Smooth muscle cell (in vitro differentiated cells): ENCODE data around the gene LOC128125822.

ENCODE experiments used
- DNase-seq: peaks from one replicate; lab custom pipeline; 2025; ENCODE audit not compliant: unreplicated experiment; lab: John Stamatoyannopoulos, UW
- H2AFZ ChIP-seq: fragments of 200-600 bp; sonication (generic); 2 replicates; pipeline ENCODE4 v1.6.0; 2016; ENCODE audit warnings: antibody characterized with exemption, low read depth, mild to moderate bottlenecking
- H3F3A ChIP-seq: fragments of 200-600 bp; sonication (generic); 2 replicates; pipeline ENCODE4 v1.6.0; 2017; ENCODE audit warnings: antibody characterized with exemption, low read depth
- H3K27ac ChIP-seq: fragments of 200-600 bp; sonication (generic); 2 replicates; pipeline ENCODE4 v1.5.1; 2016; ENCODE audit warnings: low read depth, mild to moderate bottlenecking
- H3K27me3 ChIP-seq: fragments of 200-600 bp; sonication (generic); 2 replicates; pipeline ENCODE4 v1.6.1; 2016; ENCODE audit warnings: low read depth, mild to moderate bottlenecking
- H3K36me3 ChIP-seq: fragments of 200-600 bp; sonication (generic); 2 replicates; pipeline ENCODE4 v1.5.1; 2016; ENCODE audit warnings: low read depth
- H3K4me1 ChIP-seq: fragments of 200-600 bp; sonication (generic); 2 replicates; pipeline ENCODE4 v1.5.1; 2016; ENCODE audit warnings: low read depth
- H3K4me2 ChIP-seq: fragments of 200-600 bp; sonication (generic); 2 replicates; pipeline ENCODE4 v1.6.0; 2016; ENCODE audit warnings: mild to moderate bottlenecking
- H3K4me3 ChIP-seq: fragments of 200-600 bp; sonication (generic); 2 replicates; pipeline ENCODE4 v1.5.1; 2016; ENCODE audit warnings: mild to moderate bottlenecking
- H3K79me2 ChIP-seq: fragments of 200-600 bp; sonication (generic); 2 replicates; pipeline ENCODE4 v1.6.0; 2016; ENCODE audit warnings: low read depth, mild to moderate bottlenecking
- H3K9ac ChIP-seq: fragments of 200-600 bp; sonication (generic); 2 replicates; pipeline ENCODE4 v1.6.0; 2016; ENCODE audit warnings: low read depth
- H3K9me3 ChIP-seq: fragments of 200-600 bp; sonication (generic); replicated peaks from 2 replicates; pipeline ENCODE4 v1.5.1; 2016; ENCODE audit warnings: low read depth
- H4K20me1 ChIP-seq: fragments of 200-600 bp; sonication (generic); 2 replicates; pipeline ENCODE4 v1.6.0; 2016; ENCODE audit warnings: low read depth
- WGBS: methylation state at CpG from one replicate; pipeline ENCODE4 v1.1.7; 2016; ENCODE audit warnings: low lambda C conversion rate; 5-methylcytosine and 5-hydroxymethylcytosine counted together
- TF ChIP-seq, protein P1 (sequence below): fragments of 200-600 bp; sonication (generic); IDR thresholded peaks from 2 replicates; pipeline ENCODE4 v1.5.1; 2017; ENCODE audit warnings: borderline replicate concordance, mild to moderate bottlenecking, antibody characterized with exemption; ENCODE audit not compliant: insufficient read depth, poor library complexity, severe bottlenecking

Gene LOC128125822

DNA sequence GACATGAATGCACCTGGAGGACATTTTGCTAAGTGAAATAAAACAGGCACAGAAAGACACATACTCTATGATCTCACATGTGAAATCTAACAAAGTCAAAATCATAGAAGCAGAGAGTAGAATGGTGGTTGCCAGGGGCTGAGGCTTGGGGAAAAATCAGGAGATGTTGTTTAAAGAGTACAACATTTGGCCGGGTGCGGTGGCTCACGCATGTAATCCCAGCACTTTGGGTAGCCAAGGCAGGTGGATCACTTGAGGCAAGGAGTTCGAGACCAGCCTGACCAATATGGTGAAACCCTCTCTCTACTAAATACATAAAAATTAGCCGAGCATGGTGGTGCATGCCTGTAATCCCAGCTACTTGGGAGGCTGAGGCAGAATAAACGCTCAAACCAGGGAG is 26.0 kb upstream of the LOC128125822 start:
- no peak overlapping the region for H3K4me3 ChIP-seq
- no peak overlapping the region for H2AFZ ChIP-seq
- no peaks in the 10 kb centered on the region for H4K20me1 ChIP-seq
- H3K27ac ChIP-seq: no peak overlapping the region
- no peak for DNase-seq
- H3K9ac ChIP-seq: no peak overlapping the region
- no peaks in the 10 kb centered on the region for H3K9me3 ChIP-seq
- no peaks in the 10 kb centered on the region for H3K36me3 ChIP-seq
- H3F3A ChIP-seq: no peaks in the 10 kb centered on the region
- H3K27me3 ChIP-seq: no peaks in the 10 kb centered on the region
- no peaks in the 10 kb centered on the region for H3K79me2 ChIP-seq
- no peak overlapping the region for H3K4me2 ChIP-seq
- no peaks in the 10 kb centered on the region for H3K4me1 ChIP-seq
- TF ChIP-seq, protein P1, sequence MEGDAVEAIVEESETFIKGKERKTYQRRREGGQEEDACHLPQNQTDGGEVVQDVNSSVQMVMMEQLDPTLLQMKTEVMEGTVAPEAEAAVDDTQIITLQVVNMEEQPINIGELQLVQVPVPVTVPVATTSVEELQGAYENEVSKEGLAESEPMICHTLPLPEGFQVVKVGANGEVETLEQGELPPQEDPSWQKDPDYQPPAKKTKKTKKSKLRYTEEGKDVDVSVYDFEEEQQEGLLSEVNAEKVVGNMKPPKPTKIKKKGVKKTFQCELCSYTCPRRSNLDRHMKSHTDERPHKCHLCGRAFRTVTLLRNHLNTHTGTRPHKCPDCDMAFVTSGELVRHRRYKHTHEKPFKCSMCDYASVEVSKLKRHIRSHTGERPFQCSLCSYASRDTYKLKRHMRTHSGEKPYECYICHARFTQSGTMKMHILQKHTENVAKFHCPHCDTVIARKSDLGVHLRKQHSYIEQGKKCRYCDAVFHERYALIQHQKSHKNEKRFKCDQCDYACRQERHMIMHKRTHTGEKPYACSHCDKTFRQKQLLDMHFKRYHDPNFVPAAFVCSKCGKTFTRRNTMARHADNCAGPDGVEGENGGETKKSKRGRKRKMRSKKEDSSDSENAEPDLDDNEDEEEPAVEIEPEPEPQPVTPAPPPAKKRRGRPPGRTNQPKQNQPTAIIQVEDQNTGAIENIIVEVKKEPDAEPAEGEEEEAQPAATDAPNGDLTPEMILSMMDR: no peak
- WGBS: 92% methylated on average over 6 of the region's 6 CpGs

DNA sequence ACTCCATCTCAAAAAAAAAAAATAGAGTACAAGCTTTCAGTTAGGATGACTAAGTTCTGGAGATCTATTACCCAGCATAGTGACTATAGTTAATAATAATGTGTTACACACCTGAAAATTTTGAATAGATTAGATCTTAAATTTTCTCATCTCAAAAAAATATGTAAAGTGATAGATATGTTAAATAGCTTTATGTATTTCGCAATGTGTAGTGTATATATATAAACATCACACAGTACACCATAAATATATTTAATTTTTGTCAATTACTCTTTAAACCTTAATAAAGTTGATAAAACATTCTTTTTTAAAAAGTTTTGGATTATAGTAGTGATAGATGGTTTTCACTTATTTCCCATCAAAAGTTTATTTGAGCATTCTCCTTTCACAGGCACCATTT is 25.6 kb upstream of the LOC128125822 start:
- no peaks in the 10 kb centered on the region for H4K20me1 ChIP-seq
- no peak overlapping the region for H3K9ac ChIP-seq
- H3K4me2 ChIP-seq: no peak overlapping the region
- H3K4me3 ChIP-seq: no peak overlapping the region
- no peaks in the 10 kb centered on the region for H3K79me2 ChIP-seq
- H3K4me1 ChIP-seq: no peaks in the 10 kb centered on the region
- H3K36me3 ChIP-seq: no peaks in the 10 kb centered on the region
- H3K9me3 ChIP-seq: no peaks in the 10 kb centered on the region
- no peaks in the 10 kb centered on the region for H3F3A ChIP-seq
- H2AFZ ChIP-seq: no peak overlapping the region
- DNase-seq: no peak
- TF ChIP-seq, protein P1: no peak
- 86% methylated on average over 1 of the region's 1 CpG for WGBS
- no peak overlapping the region for H3K27ac ChIP-seq
- H3K27me3 ChIP-seq: no peaks in the 10 kb centered on the region

DNA sequence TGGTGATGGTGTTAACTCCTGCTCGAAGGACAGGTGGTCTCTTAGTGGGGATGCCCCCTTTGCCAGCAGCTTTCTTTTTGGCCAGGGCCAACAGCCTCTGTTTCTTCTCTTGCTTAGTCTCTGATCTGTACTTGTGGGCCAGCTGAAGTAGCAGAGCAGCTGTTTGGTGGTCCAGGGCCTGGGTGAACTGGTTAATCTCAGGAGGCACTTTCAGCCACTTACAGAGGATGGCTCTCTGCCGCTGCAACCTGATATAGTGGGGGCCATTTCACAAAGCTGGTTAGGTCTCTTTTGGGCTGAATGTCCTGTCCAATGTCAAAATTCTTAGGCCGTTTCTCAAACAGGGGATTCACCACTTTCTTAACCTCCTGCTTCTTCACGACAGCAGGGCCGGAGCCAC is 23.2 kb upstream of the LOC128125822 start:
- Histone ChIP-seq H2AFZ (no peak overlapping the region), H3K4me3 (no peak overlapping the region), H3K27ac (no peak overlapping the region), H3K27me3 (no peaks in the 10 kb centered on the region), H3K4me1 (no peaks in the 10 kb centered on the region), H3K4me2 (no peak overlapping the region), H3K36me3 (no peaks in the 10 kb centered on the region), H3K79me2 (no peaks in the 10 kb centered on the region), H3K9ac (no peak overlapping the region), H3F3A (no peaks in the 10 kb centered on the region), H4K20me1 (no peaks in the 10 kb centered on the region), H3K9me3 (no peaks in the 10 kb centered on the region)
- WGBS: 85% methylated on average over 5 of the region's 5 CpGs
- TF ChIP-seq, protein P1: no peak
- no peak for DNase-seq

DNA sequence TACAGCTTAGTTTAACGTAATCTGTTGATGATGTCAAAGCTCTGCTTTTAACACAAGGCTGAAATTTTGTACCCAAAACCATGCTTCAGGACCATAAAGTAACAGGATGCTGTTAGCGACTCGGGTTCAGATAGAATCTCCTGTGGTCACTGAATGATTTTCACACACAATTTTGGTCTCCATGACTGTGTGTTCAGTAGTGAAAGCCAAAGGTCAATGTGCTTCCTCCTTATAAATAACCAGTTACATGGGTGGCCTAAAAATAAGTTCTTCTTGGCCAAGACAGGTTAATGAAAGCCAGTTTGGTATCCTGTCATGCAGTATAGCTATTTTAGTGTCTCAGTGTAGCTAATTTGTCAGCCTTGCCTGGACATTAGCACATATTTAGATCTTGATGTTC is 19.1 kb upstream of the LOC128125822 start:
- Histone ChIP-seq H3K4me2 (no peak overlapping the region), H2AFZ (no peak overlapping the region), H3K9ac (no peak overlapping the region), H3K9me3 (no peaks in the 10 kb centered on the region), H3K4me1 (no peaks in the 10 kb centered on the region), H3K4me3 (no peak overlapping the region), H3F3A (no peaks in the 10 kb centered on the region), H3K79me2 (no peaks in the 10 kb centered on the region), H3K27ac (no peak overlapping the region), H3K36me3 (no peaks in the 10 kb centered on the region), H3K27me3 (no peaks in the 10 kb centered on the region), H4K20me1 (no peaks in the 10 kb centered on the region)
- TF ChIP-seq, protein P1: no peak
- DNase-seq: no peak
- 93% methylated on average over 3 of the region's 3 CpGs for WGBS
